ENCODE measurements around the gene HEXD.

HEXD gene

GRCh38 chr17:82445542-82445941 is 27.4 kb downstream of the HEXD start:
- TF ChIP-seq, protein P1, sequence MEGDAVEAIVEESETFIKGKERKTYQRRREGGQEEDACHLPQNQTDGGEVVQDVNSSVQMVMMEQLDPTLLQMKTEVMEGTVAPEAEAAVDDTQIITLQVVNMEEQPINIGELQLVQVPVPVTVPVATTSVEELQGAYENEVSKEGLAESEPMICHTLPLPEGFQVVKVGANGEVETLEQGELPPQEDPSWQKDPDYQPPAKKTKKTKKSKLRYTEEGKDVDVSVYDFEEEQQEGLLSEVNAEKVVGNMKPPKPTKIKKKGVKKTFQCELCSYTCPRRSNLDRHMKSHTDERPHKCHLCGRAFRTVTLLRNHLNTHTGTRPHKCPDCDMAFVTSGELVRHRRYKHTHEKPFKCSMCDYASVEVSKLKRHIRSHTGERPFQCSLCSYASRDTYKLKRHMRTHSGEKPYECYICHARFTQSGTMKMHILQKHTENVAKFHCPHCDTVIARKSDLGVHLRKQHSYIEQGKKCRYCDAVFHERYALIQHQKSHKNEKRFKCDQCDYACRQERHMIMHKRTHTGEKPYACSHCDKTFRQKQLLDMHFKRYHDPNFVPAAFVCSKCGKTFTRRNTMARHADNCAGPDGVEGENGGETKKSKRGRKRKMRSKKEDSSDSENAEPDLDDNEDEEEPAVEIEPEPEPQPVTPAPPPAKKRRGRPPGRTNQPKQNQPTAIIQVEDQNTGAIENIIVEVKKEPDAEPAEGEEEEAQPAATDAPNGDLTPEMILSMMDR (conservative IDR thresholded peaks at IDR 0.05; ENCODE audit: low read depth): no peak
- peak overlapping the region; percentile 61 for H3K27ac ChIP-seq
- CTCF ChIA-PET: no interaction called here
- DNase-seq (ENCODE audit: low spot score): no peak
- POLR2A ChIA-PET (ENCODE audit: low non-redundant PET): no interaction called here

DNA sequence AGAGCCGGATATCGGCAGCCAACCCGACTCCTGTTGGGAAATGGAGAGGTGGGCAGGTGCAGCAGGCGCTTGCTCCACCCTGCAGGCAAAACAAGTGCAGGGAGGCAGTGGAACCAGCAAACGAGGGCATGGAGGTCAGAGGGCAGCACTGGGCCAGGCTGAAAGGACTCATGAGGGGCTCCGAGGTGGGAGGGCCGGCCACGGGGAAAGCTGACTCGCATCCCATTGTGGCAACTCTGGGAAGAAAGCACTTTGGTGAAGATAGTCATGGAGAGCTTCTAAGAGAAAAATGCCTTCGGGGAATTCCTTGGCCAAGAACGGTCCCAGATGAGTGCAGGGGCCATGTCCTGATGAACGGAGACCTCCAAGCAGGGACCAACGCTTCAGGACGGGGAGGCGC is 28.0 kb downstream of the HEXD start:
- POLR2A ChIA-PET (ENCODE audit: low non-redundant PET): no interaction called here
- DNase-seq (ENCODE audit: low spot score): no peak
- TF ChIP-seq, protein P1 (conservative IDR thresholded peaks at IDR 0.05; ENCODE audit: low read depth): no peak
- peak overlapping the region; percentile 61 for H3K27ac ChIP-seq
- CTCF ChIA-PET: no interaction called here

GRCh38 chr17:82446649-82447048 is 28.5 kb downstream of the HEXD start:
- POLR2A ChIA-PET (ENCODE audit: low non-redundant PET): no interaction called here
- CTCF ChIA-PET: no interaction called here

GRCh38 chr17:82447876-82448275 is 29.7 kb downstream of the HEXD start:
- peak overlapping the region; percentile 19 for H3K27ac ChIP-seq
- TF ChIP-seq, protein P1 (conservative IDR thresholded peaks at IDR 0.05; ENCODE audit: low read depth): no peak
- POLR2A ChIA-PET (ENCODE audit: low non-redundant PET): no interaction called here
- no peak for DNase-seq (ENCODE audit: low spot score)
- CTCF ChIA-PET: no interaction called here

More at GRCh38 chr17:82446649-82447048, 28.5 kb downstream of the HEXD start:
- TF ChIP-seq, protein P1 (conservative IDR thresholded peaks at IDR 0.05; ENCODE audit: low read depth): no peak
- peak overlapping the region; percentile 61 for H3K27ac ChIP-seq
- DNase-seq (ENCODE audit: low spot score): no peak

DNA sequence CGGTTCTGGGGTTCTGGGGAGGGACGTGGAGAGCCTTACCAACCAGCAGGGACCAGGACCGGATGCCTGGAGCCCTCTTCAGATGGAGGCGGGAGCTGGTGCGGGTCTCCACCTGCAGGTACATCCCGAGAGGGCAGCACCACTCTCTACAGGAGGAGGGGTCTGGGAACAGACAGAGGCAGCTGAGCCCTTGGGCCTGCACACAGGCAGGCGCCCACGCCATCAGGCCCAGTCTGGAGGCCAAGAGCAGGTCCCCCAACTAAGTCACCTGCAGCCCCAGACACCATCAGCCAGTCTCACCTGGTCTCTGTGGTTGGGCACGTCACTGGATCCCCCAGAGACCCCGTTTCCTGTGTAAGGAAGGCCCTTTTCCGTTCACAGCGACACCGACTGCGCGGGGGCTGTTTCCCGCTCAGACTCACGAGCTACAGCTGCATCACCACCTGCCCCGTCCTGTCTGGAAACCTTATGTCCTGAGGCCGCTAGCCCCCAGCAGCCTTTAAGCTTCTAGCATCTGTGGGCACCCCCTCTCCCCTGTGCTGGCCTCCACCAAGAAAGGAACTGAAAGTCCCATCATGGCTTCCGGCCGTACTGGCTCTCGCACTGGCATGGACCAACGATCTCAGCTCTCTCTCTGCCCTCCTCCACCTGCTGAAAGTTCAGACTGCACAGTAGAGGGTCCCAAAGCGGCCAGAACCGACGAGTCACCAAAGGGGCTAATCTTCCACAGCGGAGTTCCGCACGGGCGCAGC is 31.2 kb downstream of the HEXD start:
- POLR2A ChIA-PET (ENCODE audit: low non-redundant PET): no interaction called here
- H3K27ac ChIP-seq: peak overlapping the region; percentile 81

GRCh38 chr17:82449883-82450356 is 31.8 kb downstream of the HEXD start:
- ChIA-PET CTCF (interaction anchor here (0.6 kb wide), 1 partner anchor 317 kb away, joined by 4 read pairs; no protein-coding TSS in a partner anchor), POLR2A (ENCODE audit: low non-redundant PET) (no interaction called here)
- H3K27ac ChIP-seq: peak overlapping the region; percentile 81
- no peak for DNase-seq (ENCODE audit: low spot score)
- TF ChIP-seq, protein P1 (conservative IDR thresholded peaks at IDR 0.05; ENCODE audit: low read depth): no peak

More for the DNA sequence above, 31.2 kb downstream of the HEXD start:
- CTCF ChIA-PET: interaction anchor here (0.6 kb wide), 1 partner anchor 317 kb away, joined by 4 read pairs; no protein-coding TSS in a partner anchor
- no peak for DNase-seq (ENCODE audit: low spot score)
- TF ChIP-seq, protein P1 (conservative IDR thresholded peaks at IDR 0.05; ENCODE audit: low read depth): no peak
